ENCODE results near the gene NPTXR. TPM values are rescaled to one million over a fixed set of nuclear protein-coding genes. Genes with fewer than 3 reads are reported as not detected.

The NPTXR gene
- 0.87 and 24.7 TPM in 2 replicates for total RNA-seq

GRCh38 chr22:38843657-38844314, at the start of gene NPTXR:
Gene NPTXR, minus strand, starts transcription at chr22:38844028.
- DNase-seq (ENCODE audit: low read depth) = no peak

- no peak for DNase-seq (ENCODE audit: low read depth)
Observed at GRCh38 chr22:38891256-38891655, 47.4 kb upstream of the NPTXR start.

- no peak for DNase-seq (ENCODE audit: low read depth)
Observed at GRCh38 chr22:38890377-38890776, 46.5 kb upstream of the NPTXR start.

GRCh38 chr22:38886333-38886732, 42.5 kb upstream of the NPTXR start:
- DNase-seq (ENCODE audit: low read depth) = no peak

GRCh38 chr22:38882972-38883622, 39.3 kb upstream of the NPTXR start:
- DNase-seq (ENCODE audit: low read depth) = no peak

GRCh38 chr22:38881997-38882879, 38.4 kb upstream of the NPTXR start:
- DNase-seq (ENCODE audit: low read depth) = no peak

- no peak for DNase-seq (ENCODE audit: low read depth)
Observed at GRCh38 chr22:38881464-38881871, 37.6 kb upstream of the NPTXR start.

- no peak for DNase-seq (ENCODE audit: low read depth)
Observed at GRCh38 chr22:38879961-38880360, 36.1 kb upstream of the NPTXR start.

- no peak for DNase-seq (ENCODE audit: low read depth)
Observed at GRCh38 chr22:38879108-38879729, 35.4 kb upstream of the NPTXR start.

- DNase-seq (ENCODE audit: low read depth) = no peak
Observed at GRCh38 chr22:38878001-38878400, 34.2 kb upstream of the NPTXR start.

- DNase-seq (ENCODE audit: low read depth) = no peak
Observed at GRCh38 chr22:38874529-38875222, 30.8 kb upstream of the NPTXR start.

GRCh38 chr22:38873469-38874411, 29.9 kb upstream of the NPTXR start:
- peak; percentile 58 for DNase-seq (ENCODE audit: low read depth)

- DNase-seq (ENCODE audit: low read depth) = no peak
Observed at GRCh38 chr22:38872831-38873248, 29.0 kb upstream of the NPTXR start.

GRCh38 chr22:38872172-38872830, 28.5 kb upstream of the NPTXR start, which contains the start of gene CBX6:
Gene CBX6, minus strand, starts transcription at chr22:38872216. Its CDS starts 26 bp downstream, at chr22:38872190.
- DNase-seq (ENCODE audit: low read depth) = peak; percentile 57

GRCh38 chr22:38871360-38872171, 27.7 kb upstream of the NPTXR start:
- no peak for DNase-seq (ENCODE audit: low read depth)

GRCh38 chr22:38870791-38871359, 27.0 kb upstream of the NPTXR start:
- no peak for DNase-seq (ENCODE audit: low read depth)

- peak; percentile 55 for DNase-seq (ENCODE audit: low read depth)
Observed at GRCh38 chr22:38870312-38870741, 26.5 kb upstream of the NPTXR start.

- no peak for DNase-seq (ENCODE audit: low read depth)
Observed at GRCh38 chr22:38869663-38870062, 25.8 kb upstream of the NPTXR start.
